Inflammatory macrophage (primary cell): Measurements from ENCODE around the gene CREBRF.
A peak's percentile ranks its signal among the peaks of the same experiment; 100 is the strongest.
"Not testable (repeated sequence)": the region's sequence is repeated elsewhere in the genome, so short reads cannot be mapped to it uniquely, and the experiment has no call there.

Experiments used
- DNase-seq, 2 donors: peaks; one replicate each; pipeline ENCODE4 v3.0.0-alpha.2; 2020 to 2022
- total RNA-seq, 18 experiments: gene quantifications; one replicate each; lab custom pipeline; 2026; ENCODE audit warnings: mixed read lengths in 6 of 18, inconsistent platforms in 2 of 18; lab: John Stamatoyannopoulos, UW

Gene CREBRF
- 13.6 to 45.3 (median 19.7) reads per million in 18 experiments for total RNA-seq

GRCh38 chr5:173055983-173056782 lies at the start of gene CREBRF:
Gene CREBRF (plus strand): TSS chr5:173056352. CDS start chr5:173080776, 24,424 bp downstream.
- peak; percentile 97 for DNase-seq

- DNase-seq = no peak
Measured at GRCh38 chr5:173010021-173010420, 46.1 kb upstream of the CREBRF start.

- DNase-seq = peak; percentile 72 to 76
Measured at GRCh38 chr5:173010547-173011464, 45.3 kb upstream of the CREBRF start.

GRCh38 chr5:173011566-173011965 lies 44.6 kb upstream of the CREBRF start:
- peak; percentile 48 to 69 for DNase-seq

- DNase-seq = peak; percentile 52 to 76
Measured at GRCh38 chr5:173012882-173013281, 43.3 kb upstream of the CREBRF start.

- DNase-seq = peak; percentile 32 to 70
Measured at GRCh38 chr5:173014671-173015070, 41.5 kb upstream of the CREBRF start.

- DNase-seq = peak in 1 of 2 donors; percentile 37
Measured at GRCh38 chr5:173015192-173015591, 41.0 kb upstream of the CREBRF start.

GRCh38 chr5:173015598-173016455 lies 40.3 kb upstream of the CREBRF start:
- no peak for DNase-seq

- peak; percentile 75 to 86 for DNase-seq
Measured at GRCh38 chr5:173016598-173017046, 39.5 kb upstream of the CREBRF start.

GRCh38 chr5:173017087-173017486 lies 39.1 kb upstream of the CREBRF start:
- DNase-seq = not testable (repeated sequence)

- DNase-seq = peak; percentile 78 to 82
Measured at GRCh38 chr5:173018358-173018757, 37.8 kb upstream of the CREBRF start.

GRCh38 chr5:173020154-173020581 lies 36.0 kb upstream of the CREBRF start:
- no peak for DNase-seq

- no peak for DNase-seq
Measured at GRCh38 chr5:173020643-173021042, 35.5 kb upstream of the CREBRF start.

- no peak for DNase-seq
Measured at GRCh38 chr5:173025651-173026050, 30.5 kb upstream of the CREBRF start.

GRCh38 chr5:173027905-173028304 lies 28.2 kb upstream of the CREBRF start:
- no peak for DNase-seq

- DNase-seq = no peak
Measured at GRCh38 chr5:173028811-173029327, 27.3 kb upstream of the CREBRF start.

GRCh38 chr5:173029499-173029921 lies 26.6 kb upstream of the CREBRF start:
- no peak for DNase-seq

- not testable (repeated sequence) for DNase-seq
Measured at GRCh38 chr5:173032096-173032495, 24.1 kb upstream of the CREBRF start.

GRCh38 chr5:173032730-173033129 lies 23.4 kb upstream of the CREBRF start:
- no peak for DNase-seq

GRCh38 chr5:173033923-173034322 lies 22.2 kb upstream of the CREBRF start:
- DNase-seq = no peak

GRCh38 chr5:173035904-173036707 lies 20.0 kb upstream of the CREBRF start:
- peak; percentile 23 to 26 for DNase-seq
